Activated T-helper 1 cell treated with Interleukin-2 at 50 U/mL for 16 hours (primary cell): ENCODE results near the gene PARVA.
"Not testable (repeated sequence)": the region's sequence is repeated elsewhere in the genome, so short reads cannot be mapped to it uniquely, and the experiment has no call there.

Source experiments
- DNase-seq: peaks from one replicate; pipeline ENCODE4 v3.0.0-alpha.2; 2020; ENCODE audit warnings: low read depth

The PARVA gene

DNA sequence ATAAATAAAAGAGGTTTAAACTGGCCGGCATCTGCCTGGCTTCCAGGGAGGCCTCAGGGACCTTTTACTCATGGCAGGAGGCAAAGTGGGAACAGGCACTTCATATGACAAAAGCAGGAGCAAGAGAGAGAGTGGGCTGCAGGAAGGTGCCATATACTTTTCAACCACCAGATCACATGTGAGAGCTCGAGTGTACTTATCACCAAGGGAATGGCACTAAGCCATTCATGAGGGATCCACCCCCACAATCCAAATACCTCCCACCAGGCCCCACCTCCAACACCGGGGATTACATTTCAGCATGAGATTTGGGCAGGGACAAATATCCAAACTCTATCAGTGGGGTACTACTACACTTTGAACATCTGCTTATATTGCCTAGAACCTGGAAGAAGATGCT lies 126.5 kb downstream of the PARVA start:
- no peak for DNase-seq

GRCh38 chr11:12505183-12505582 lies 127.8 kb downstream of the PARVA start:
- no peak for DNase-seq

DNA sequence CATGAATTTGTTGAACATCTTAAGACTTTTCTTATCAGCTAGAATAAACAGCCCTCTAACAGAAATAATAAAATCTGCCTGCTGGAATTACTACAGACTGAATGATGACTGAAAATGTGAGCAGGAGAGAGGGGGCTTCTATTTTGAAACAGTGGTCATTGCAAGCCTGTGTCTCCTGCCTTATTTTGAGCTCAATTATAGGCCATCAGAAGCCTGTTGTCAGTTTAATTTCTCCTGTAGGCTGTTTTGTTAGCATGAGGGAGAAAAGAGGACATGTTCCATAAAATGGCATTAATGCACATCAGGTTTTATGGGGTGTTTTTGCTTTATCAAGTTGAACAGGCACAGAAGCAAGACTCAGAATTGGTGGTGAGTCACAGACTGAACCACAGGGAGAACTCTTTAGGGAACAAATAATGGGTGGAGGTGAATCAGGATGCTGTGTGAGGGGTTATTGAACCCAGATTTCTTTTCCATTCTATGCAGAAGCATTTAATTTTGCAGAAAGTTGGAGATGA lies 129.1 kb downstream of the PARVA start:
- DNase-seq = no peak

DNA sequence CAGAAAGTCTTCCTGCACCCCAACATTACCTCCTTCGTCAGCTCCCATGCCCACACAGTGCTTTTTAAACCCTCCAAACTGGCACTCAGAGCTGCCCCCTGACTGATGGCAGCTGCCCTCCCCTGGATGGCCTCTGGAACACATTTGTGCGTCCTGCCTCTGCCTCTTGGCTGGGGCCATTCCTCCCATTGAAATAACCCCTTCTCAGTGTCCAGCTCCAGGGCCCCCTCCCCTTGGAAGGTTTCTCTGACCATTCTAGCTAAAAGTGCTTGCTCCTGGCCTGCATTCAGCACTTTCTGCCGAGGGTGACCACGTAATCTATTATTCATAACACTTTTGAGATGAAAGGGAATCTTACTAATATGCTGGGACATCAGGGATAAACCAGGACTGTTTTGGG lies 130.0 kb downstream of the PARVA start:
- DNase-seq = no peak

DNA sequence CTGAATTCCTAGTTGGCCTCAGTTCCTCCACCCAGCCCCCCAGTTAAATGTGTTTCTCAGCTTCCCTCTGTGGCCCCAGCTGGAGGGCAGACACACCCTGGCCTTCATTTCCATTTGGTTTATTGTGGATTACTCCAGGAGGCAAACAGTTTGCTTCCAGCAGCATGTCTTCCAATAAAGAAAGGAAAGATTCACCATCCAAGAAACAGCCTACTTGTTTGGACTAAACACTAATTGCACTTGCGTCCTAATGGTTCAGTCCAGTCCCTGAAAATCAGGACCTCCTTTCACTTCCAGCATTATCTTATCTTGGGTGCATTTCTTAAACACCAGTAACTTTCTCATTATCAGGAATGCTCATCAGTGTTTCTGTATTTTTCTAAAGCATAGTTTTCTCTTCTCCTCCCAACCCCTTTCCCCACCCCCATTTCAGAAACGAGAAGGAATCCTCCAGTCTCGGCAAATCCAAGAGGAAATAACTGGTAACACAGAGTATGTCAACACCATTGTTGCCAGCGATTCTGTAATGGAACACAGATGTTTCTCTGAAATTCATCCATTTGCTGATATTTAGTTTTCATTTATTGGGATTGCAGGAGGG lies 130.9 kb downstream of the PARVA start:
- DNase-seq = no peak

GRCh38 chr11:12509371-12509770 lies 132.0 kb downstream of the PARVA start:
- no peak for DNase-seq

DNA sequence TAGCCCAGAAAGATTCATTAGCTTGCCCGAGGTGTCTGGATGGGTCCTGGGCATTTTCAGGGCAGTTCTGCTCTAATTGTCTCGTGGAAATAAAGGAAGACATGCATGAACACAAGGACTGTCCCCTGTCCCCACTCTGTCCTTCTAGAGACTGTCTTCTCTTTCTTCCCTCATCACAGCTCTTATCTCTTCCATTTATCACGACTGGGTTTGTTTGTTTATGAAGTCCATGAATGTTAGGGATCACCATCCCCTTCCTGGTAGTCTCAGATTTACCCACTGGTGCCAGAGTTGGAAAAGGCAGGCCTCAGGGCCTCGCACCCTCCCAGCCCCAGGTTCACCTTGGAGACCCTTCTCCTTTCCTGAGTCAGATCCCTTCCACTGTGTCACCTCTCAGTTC lies 134.8 kb downstream of the PARVA start:
- no peak for DNase-seq

- no peak for DNase-seq
These were observed 135.5 kb downstream of the PARVA start for GRCh38 chr11:12512826-12513395.

DNA sequence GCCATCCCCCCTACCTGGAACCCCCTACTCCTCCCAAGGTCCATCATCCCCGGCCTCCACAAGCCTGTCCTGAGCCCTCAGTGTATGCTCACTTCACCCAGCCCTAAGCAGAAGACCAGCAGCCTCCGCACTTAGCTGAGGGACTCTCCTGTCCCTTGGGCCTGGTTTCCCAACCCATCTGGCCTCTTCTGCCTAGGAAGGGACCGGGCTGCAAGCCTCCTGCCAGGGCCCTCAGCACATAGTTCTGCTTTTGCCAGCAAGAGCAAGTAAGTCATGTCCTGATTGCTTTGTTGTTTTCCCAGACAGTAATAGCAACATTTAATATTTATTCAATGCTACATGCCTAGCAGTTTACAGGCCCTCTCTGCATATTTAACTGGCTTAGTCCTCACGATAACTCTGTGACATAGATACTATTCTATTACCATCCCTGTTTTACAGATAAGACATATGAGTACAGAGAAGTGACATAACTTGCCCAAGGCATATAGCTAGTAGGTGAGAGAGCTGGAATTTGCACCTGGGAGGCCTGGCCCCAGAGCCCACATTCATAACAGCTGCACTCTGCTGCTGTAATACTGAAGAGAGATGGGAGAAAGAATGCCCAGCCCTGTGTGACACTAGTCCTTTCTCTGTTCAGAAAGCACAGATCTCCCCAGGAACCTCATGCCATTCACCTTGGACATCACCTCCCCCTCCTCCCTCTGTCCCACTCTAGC lies 139.2 kb downstream of the PARVA start:
- DNase-seq = no peak

DNA sequence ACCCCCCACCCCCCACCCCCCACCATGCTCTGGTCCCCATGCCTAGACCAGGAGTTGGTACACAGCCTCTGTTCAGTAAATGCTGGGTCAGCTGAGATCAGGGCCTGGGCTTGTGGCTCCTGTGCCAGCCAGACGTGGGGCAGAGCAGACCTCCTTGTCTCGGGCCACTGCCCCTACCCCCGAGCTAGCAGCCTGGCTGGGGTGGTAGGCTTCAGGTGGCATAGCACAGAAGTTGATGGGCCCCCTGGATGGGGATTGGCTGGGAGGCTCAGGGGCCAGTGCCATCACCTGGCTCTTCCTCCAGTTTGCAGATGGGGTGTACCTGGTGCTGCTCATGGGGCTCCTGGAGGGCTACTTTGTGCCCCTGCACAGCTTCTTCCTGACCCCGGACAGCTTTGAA lies 139.9 kb downstream of the PARVA start:
- no peak for DNase-seq

- DNase-seq = no peak
These were observed 140.4 kb downstream of the PARVA start for GRCh38 chr11:12517741-12518140.

GRCh38 chr11:12518606-12519385 lies 141.4 kb downstream of the PARVA start:
- no peak for DNase-seq

GRCh38 chr11:12520054-12520453 lies 142.7 kb downstream of the PARVA start:
- no peak for DNase-seq

- DNase-seq = not testable (repeated sequence)
These were observed 143.2 kb downstream of the PARVA start for GRCh38 chr11:12520576-12520975.

DNA sequence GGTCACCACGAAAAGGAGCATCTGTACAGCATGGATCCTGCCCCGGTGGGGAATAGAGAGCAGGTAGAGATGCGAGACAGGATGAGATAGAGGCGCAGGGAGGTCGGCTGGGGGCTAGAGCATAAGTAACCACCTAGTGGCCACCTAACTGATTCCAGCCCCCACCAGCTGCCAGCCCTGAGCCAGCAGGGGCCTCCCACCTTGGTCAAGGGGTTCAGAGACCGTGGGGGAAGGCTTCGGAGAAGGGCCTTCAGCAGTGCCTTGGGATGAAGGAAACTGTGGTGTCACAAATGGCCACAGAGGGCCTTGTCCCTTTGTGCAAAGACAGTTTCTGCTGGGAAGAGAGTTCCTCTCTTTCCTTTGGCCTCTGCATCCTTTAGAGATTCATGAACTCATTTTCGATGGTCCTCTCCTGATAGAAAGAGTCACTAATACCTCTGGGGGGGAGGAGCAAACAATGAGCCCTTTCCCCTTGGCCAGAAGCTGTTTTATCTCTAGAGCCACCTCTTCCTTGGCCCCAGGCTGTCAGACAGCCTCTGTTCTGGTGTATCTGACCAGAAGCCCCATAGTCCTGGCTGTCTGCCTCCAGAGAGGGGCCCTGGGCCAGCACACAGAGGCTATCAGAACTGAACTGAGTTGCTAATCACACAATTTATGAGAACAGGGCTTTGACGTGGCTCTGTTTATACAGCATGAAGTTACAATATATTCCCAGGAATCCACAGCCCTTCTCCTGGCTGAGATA lies 146.0 kb downstream of the PARVA start:
- no peak for DNase-seq

DNA sequence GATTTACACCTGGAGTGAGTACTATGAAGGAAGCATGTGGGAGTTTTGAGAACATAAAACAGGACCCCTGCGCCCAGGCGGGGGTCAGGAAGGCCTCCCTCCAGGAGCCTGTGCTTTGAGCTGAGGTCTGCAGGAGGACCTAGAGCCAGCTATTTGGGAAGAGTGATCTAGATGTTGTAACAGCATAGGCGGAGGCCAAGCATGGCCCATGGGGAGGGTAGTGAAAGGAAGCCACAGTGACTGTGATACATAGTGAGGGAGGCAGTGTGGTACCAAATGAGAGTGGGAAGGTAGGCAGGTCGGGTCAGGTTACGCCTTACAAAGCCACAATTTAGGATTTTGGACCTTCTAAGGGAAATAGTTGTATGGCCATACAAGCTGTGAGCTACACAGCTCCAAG lies 147.5 kb downstream of the PARVA start:
- no peak for DNase-seq

GRCh38 chr11:12525466-12526055 lies 148.2 kb downstream of the PARVA start:
- no peak for DNase-seq

DNA sequence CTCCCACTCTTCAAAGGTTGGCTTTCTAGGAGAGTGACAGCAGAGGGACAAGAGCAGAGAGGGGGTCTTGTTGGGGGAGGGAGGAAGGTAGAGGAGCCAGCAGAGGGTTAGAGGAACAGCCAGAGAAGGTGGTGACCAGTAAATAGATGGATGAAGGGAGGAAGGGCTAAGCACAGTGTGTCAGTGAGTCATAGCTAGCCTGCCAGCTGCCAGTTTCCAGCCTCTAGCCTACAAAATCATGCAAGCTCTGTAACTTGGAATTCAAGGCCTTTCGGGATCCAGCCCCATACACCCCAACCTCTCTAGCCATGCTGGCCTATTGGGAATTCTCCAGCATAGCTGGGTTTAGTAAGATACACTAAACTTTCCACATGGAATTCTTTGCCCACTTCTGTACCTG lies 149.4 kb downstream of the PARVA start:
- no peak for DNase-seq

- DNase-seq = no peak
These were observed 151.1 kb downstream of the PARVA start for GRCh38 chr11:12528487-12528886.

DNA sequence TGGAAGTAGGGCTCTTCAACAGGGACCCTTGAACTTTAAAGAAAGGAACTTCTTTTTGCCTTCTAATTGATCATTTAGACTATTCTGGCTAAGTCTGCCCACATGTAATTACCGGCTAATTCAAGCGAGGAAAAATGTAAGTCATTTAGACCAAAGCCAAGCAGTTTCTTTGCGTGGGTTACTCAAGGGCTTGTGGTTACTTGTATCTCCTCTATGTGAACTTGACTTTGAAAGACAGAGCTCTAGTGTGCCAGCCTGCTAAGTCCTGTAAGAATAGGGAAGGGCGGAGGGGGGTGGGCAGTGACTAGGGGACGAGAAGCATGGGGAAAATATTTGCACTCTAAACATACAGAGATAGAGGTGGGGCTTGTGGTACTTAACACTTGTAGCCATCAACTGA lies 151.7 kb downstream of the PARVA start:
- no peak for DNase-seq

DNA sequence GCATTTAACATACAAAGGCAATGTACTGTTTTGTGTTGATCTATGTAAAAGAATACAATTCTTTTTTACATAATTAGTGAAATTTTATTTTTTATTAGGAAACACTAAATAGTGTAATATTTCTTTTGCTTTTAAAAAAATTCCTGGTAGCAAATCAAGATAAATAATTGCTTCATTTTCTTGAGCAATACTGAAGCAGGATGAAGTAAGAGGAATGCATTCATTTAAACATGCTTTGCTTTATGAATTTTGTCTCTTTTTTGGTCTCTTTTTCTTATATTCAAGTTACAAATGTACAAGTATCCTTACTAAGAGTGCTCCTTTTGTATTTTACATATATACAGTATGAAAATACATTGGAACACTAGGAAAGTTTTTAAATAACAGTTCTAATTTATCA lies 152.4 kb downstream of the PARVA start:
- no peak for DNase-seq

- DNase-seq = no peak
These were observed 153.6 kb downstream of the PARVA start for GRCh38 chr11:12531020-12531419.
